K562 (cell line): ENCODE data around the gene CCL3. TPM values are rescaled to one million over a fixed set of nuclear protein-coding genes. Genes with fewer than 3 reads are reported as not detected.

Experiments
- ATAC-seq: fragments of 200-7000 bp; cut with Tn5 transposase; 3 replicates; pipeline ENCODE4 v1.9.1; 2020; ENCODE audit warnings: moderate library complexity
- Bru-seq: library from RNA; stranded (reverse); fragments of 400-500 nt; gene quantifications from one replicate; lab custom pipeline; 2021; lab: Mats Ljungman, UMichigan
- BruChase-seq, 2 experiments: library from RNA; stranded (reverse); fragments of 400-500 nt; gene quantifications; one replicate each; lab custom pipeline; 2021; lab: Mats Ljungman, UMichigan
- BruUV-seq: library from RNA; stranded (reverse); fragments of 400-500 nt; replicated peaks from 2 replicates; lab custom pipeline; 2021; lab: Mats Ljungman, UMichigan
- CTCF ChIA-PET: fragments of 300-600 bp; formaldehyde crosslinking; extraction: SDS; loops from one replicate; lab custom pipeline; 2021; ENCODE audit warnings: low intra/inter-chr PET ratio; lab: Yijun Ruan, JAX
- POLR2A ChIA-PET: fragments of 300-600, 350-650 bp; sonication (Branson Sonifier 250); formaldehyde crosslinking; extraction: SDS; loops from one replicate; lab custom pipeline; 2021; ENCODE audit warnings: antibody characterized with exemption, inconsistent platforms; lab: Yijun Ruan, JAX
- DNase-seq, 4 experiments: peaks; one replicate each; pipeline versions ENCODE4 v3.0.0 to v3.0.0-alpha.2; 2011 to 2018; ENCODE audit warnings: low spot score in 3 of 4, mixed read lengths in 3 of 4; ENCODE audit errors: extremely low read depth in 1 of 4
- FAIRE-seq: peaks from 2 replicates; lab custom pipeline; 2011; peaks lifted over from hg19 to GRCh38; lab: Jason Lieb, UNC
- H2AFZ ChIP-seq: 2 replicates; pipeline ENCODE4 v1.6.0; 2011; ENCODE audit warnings: low read depth, low read length, control low read depth, inconsistent platforms
- H3K27ac ChIP-seq: fragments of 200-600 bp; 3 replicates; pipeline ENCODE4 v1.8.0; 2011; ENCODE audit warnings: low read depth, mild to moderate bottlenecking, control low read depth, inconsistent platforms, low read length, moderate library complexity, mixed read lengths; ENCODE audit errors: extremely low read depth
- H3K27me3 ChIP-seq, 2 experiments: fragments of 300-600 bp in 1 of 2; 2 replicates in 1 of 2; 3 replicates in 1 of 2; pipeline versions ENCODE4 v1.6.0 to v1.8.0; 2011; ENCODE audit warnings: inconsistent platforms in 2 of 2, low read length in 2 of 2, mild to moderate bottlenecking in 1 of 2, mixed read lengths in 1 of 2, moderate library complexity in 1 of 2; ENCODE audit not compliant: control insufficient read depth in 2 of 2, insufficient read depth in 2 of 2
- H3K36me3 ChIP-seq: fragments of 300-600 bp; 3 replicates; pipeline ENCODE4 v1.8.0; 2011; ENCODE audit warnings: mild to moderate bottlenecking, low read length, inconsistent platforms; ENCODE audit not compliant: control insufficient read depth, insufficient read depth
- H3K4me1 ChIP-seq, 2 experiments: fragments of 200-600 bp in 1 of 2; replicated peaks in 1 of 2; 2 replicates in 1 of 2; 3 replicates in 1 of 2; pipeline versions ENCODE4 v1.5.1 to v1.8.0; 2011; ENCODE audit warnings: inconsistent platforms in 2 of 2, low read length in 2 of 2, mild to moderate bottlenecking in 1 of 2, mixed read lengths in 1 of 2, moderate library complexity in 1 of 2; ENCODE audit not compliant: control insufficient read depth in 2 of 2, insufficient read depth in 2 of 2
- H3K4me2 ChIP-seq: 2 replicates; pipeline ENCODE4 v1.6.1; 2011; ENCODE audit warnings: low read length, control low read depth, inconsistent platforms, mixed read lengths; ENCODE audit not compliant: insufficient read depth
- H3K4me3 ChIP-seq: fragments of 200-600 bp; sonication (generic), shearing (Covaris generic); 2 replicates; pipeline ENCODE4 v1.5.1; 2016; ENCODE audit warnings: control low read depth, inconsistent platforms
- H3K79me2 ChIP-seq: fragments of 200-600 bp; 3 replicates; pipeline ENCODE4 v1.8.0; 2011; ENCODE audit warnings: low read length, inconsistent platforms; ENCODE audit not compliant: control insufficient read depth, insufficient read depth
- H3K9ac ChIP-seq, 2 experiments: 2 replicates each; pipeline versions ENCODE4 v1.6.0 to v1.6.1; 2011; ENCODE audit warnings: low read depth in 2 of 2, low read length in 2 of 2, control low read depth in 1 of 2, inconsistent platforms in 1 of 2, mild to moderate bottlenecking in 1 of 2, mixed read lengths in 1 of 2; ENCODE audit not compliant: insufficient read depth in 1 of 2
- H3K9me1 ChIP-seq: one replicate; pipeline ENCODE4 v1.6.0; 2011; ENCODE audit warnings: inconsistent platforms, mild to moderate bottlenecking, low read length, moderate library complexity; ENCODE audit not compliant: control insufficient read depth, insufficient read depth
- H3K9me3 ChIP-seq: replicated peaks from 2 replicates; pipeline ENCODE4 v1.5.1; 2011; ENCODE audit warnings: low read depth, low read length, inconsistent platforms; ENCODE audit not compliant: control insufficient read depth, insufficient read depth
- H4K20me1 ChIP-seq: replicated peaks from 2 replicates; pipeline ENCODE4 v1.6.1; 2011; ENCODE audit warnings: low read length, inconsistent platforms, mixed read lengths; ENCODE audit not compliant: control insufficient read depth, insufficient read depth
- GABPB2 ChIP-seq: fragments of 250-450 bp; sonication (Bioruptor Pico); conservative IDR thresholded peaks from 2 replicates; pipeline ENCODE4 v1.5.1; 2021; ENCODE audit warnings: mild to moderate bottlenecking
- IFI16 ChIP-seq: fragments of 250-450 bp; sonication (Bioruptor Pico); IDR thresholded peaks from 2 replicates; pipeline ENCODE4 v2.1.2; 2022; ENCODE audit warnings: mild to moderate bottlenecking, inconsistent platforms
- MIER1 ChIP-seq: fragments of 450-650 bp; IDR thresholded peaks from 2 replicates; pipeline ENCODE4 v1.6.1; 2016; ENCODE audit warnings: antibody characterized with exemption, mild to moderate bottlenecking, low read depth
- SETDB1 ChIP-seq: IDR thresholded peaks from one replicate; pipeline ENCODE4 v1.6.1; 2012; ENCODE audit warnings: low read length, control low read depth, inconsistent platforms
- ZNF354B ChIP-seq: fragments of 250-450 bp; sonication (Bioruptor Pico); IDR thresholded peaks from 2 replicates; pipeline ENCODE4 v1.4.0; 2020
- WGBS: fragments of 100-300 bp; shearing (Covaris generic); methylation state at CpG from one replicate; pipeline ENCODE4 v1.1.6; 2016; ENCODE audit warnings: low coverage, mixed read lengths; ENCODE audit not compliant: insufficient coverage; ENCODE audit errors: missing lambda C conversion rate; 5-methylcytosine and 5-hydroxymethylcytosine counted together
- in situ Hi-C: fragments of 300-500 bp; cut with MboI; formaldehyde crosslinking; loops from 4 replicates; pipeline ENCODE4 v1.15.0; 2018; ENCODE audit warnings: inconsistent platforms, mixed read lengths
- intact Hi-C: fragments of 100-400 bp; cut with micrococcal nuclease; formaldehyde crosslinking; loops from 2 replicates; pipeline ENCODE4 v1.14.2; 2022
- long read RNA-seq, 3 experiments: library from polyadenylated mRNA in 2 of 3; library from RNA in 1 of 3; unstranded in 2 of 3; stranded (forward) in 1 of 3; transcript quantifications; one replicate each; pipeline ENCODE4 v2.0.0, GENCODE V29; 2019 to 2022
- polyA minus RNA-seq, 3 experiments: library from RNA; depleted of rRNA, polyadenylated mRNA; stranded (reverse); fragments of >200 nt; gene quantifications; 2 replicates each; pipeline ENCODE4 v1.2.3, GENCODE V29; 2011
- polyA plus RNA-seq, 8 experiments: library from polyadenylated mRNA; depleted of rRNA in 4 of 8; stranded (reverse) in 5 of 8; unstranded in 3 of 8; fragments of >200 nt; fragmentation: Nextera tagmentation in 2 of 8; fragmentation: Illumina TruSeq in 1 of 8; extraction: Ambion mirVana in 2 of 8; extraction: Trizol in 1 of 8; gene quantifications; 2 replicates each; pipeline versions ENCODE4 v1.2.1 to v1.2.3, GENCODE V29; 2011 to 2014; ENCODE audit warnings: inconsistent platforms in 1 of 8, missing spikeins in 1 of 8
- total RNA-seq, 7 experiments: library from RNA; depleted of rRNA in 6 of 7; stranded (reverse); fragments of >200 nt in 6 of 7; fragmentation: Illumina TruSeq in 2 of 7; extraction: Trizol in 2 of 7; gene quantifications; 2 replicates each; pipeline versions ENCODE4 v1.2.1 to v1.2.3, GENCODE V29; 2011 to 2021; ENCODE audit warnings: low replicate concordance in 1 of 7

CCL3 gene
- total RNA-seq (2011; cell fraction: chromatin; rRNA removed; ENCODE audit: low replicate concordance) = not detected in 2 replicates
- not detected in 2 replicates for total RNA-seq (2011; cell fraction: nucleolus; rRNA removed)
- not detected in 2 replicates for total RNA-seq (2011; cell fraction: nucleoplasm; rRNA removed)
- total RNA-seq (2014; rRNA removed) = not detected in 2 replicates
- total RNA-seq (2014; rRNA removed; fragmentation: Illumina TruSeq; extraction: Trizol) = not detected in 2 replicates
- not detected in 2 replicates for total RNA-seq (2015; rRNA removed; fragmentation: Illumina TruSeq; extraction: Trizol)
- total RNA-seq (2021) = 0.58 and 0.63 TPM in 2 replicates
- polyA plus RNA-seq (2011; rRNA removed) = not detected in 2 replicates
- polyA plus RNA-seq (2011; cell fraction: cytosol; rRNA removed) = not detected in 2 replicates
- polyA plus RNA-seq (2011; cell fraction: nucleus; rRNA removed) = not detected in 2 replicates
- 0.14 TPM in 1 of 2 replicates, not detected in the other for polyA plus RNA-seq (2012)
- not detected in 2 replicates for polyA plus RNA-seq (2014; fragmentation: Illumina TruSeq; extraction: Trizol)
- not detected for polyA plus RNA-seq (2014; fragmentation: Nextera tagmentation; extraction: Ambion mirVana)
- polyA plus RNA-seq (2014; rRNA removed) = not detected in 2 replicates
- polyA minus RNA-seq (2011; rRNA and poly(A)+ RNA removed) = not detected in 2 replicates
- polyA minus RNA-seq (2011; cell fraction: cytosol; rRNA and poly(A)+ RNA removed) = not detected in 2 replicates
- not detected in 2 replicates for polyA minus RNA-seq (2011; cell fraction: nucleus; rRNA and poly(A)+ RNA removed)
- not detected for Bru-seq, nascent RNA
- BruChase-seq, experiment 1, labeled RNA remaining after a 2-hour chase = not detected
- not detected for BruChase-seq, experiment 2, labeled RNA remaining after a 6-hour chase
- long read RNA-seq, experiment 1 = 0 reads
- long read RNA-seq, experiment 2 = 0 reads
- long read RNA-seq, experiment 3 = 0 reads

- Histone ChIP-seq H3K9ac (no peak within 1 kb of the TSS), H3K79me2 (no peaks in the 10 kb centered on the region), H3K27me3 (peaks cover 13 to 25% of the 10 kb centered on the region in 2 experiments; a peak in 4 of 5 replicates), H3K36me3 (no peaks in the 10 kb centered on the region), H3K4me1 (no peaks in the 10 kb centered on the region), H2AFZ (no peak within 1 kb of the TSS), H3K9me3 (no peaks in the 10 kb centered on the region), H4K20me1 (no peaks in the 10 kb centered on the region), H3K4me2 (no peak within 1 kb of the TSS), H3K27ac (no peak within 1 kb of the TSS), H3K4me3 (no peak within 1 kb of the TSS), H3K9me1 (no peaks in the 10 kb centered on the region)
- FAIRE-seq (no peak), DNase-seq (no peak), ATAC-seq (no peak)
- no TSS peak for BruUV-seq
- WGBS = under 1% methylated on average over 9 of the region's 9 CpGs
- no peak for TF ChIP-seq ZNF354B (CRISPR knock-in tag)
- TF ChIP-seq GABPB2 (CRISPR knock-in tag) = no peak
- no peak for TF ChIP-seq MIER1
- TF ChIP-seq SETDB1 = no peak
- TF ChIP-seq IFI16 (CRISPR knock-in tag) = no peak
- intact Hi-C loops = no loop called here
- ChIA-PET CTCF (no interaction called here), POLR2A (no interaction called here)
- in situ Hi-C loops = no loop called here
Observed at GRCh38 chr17:36089888-36090836, at the start of gene CCL3. CCL3 (minus strand) TSS chr17:36090143; CDS start chr17:36090058, 85 bp downstream.
